22Rv1 (cell line): Measurements from ENCODE around the gene RNF112.

Experiments
- H3K27ac ChIP-seq: fragments of 450-650 bp; 2 replicates; pipeline ENCODE4 v1.5.1; 2017
- CTCF ChIP-seq: fragments of 450-650 bp; IDR thresholded peaks from 2 replicates; pipeline ENCODE4 v1.5.1; 2017; ENCODE audit warnings: mild to moderate bottlenecking
- ZFX ChIP-seq: fragments of 450-650 bp; IDR thresholded peaks from 2 replicates; pipeline ENCODE4 v1.6.1; 2017; ENCODE audit warnings: antibody characterized with exemption, borderline replicate concordance

The RNF112 gene

GRCh38 chr17:19364699-19365498 lies 46.1 kb upstream of the RNF112 start:
- TF ChIP-seq CTCF = no peak
- TF ChIP-seq ZFX = no peak

DNA sequence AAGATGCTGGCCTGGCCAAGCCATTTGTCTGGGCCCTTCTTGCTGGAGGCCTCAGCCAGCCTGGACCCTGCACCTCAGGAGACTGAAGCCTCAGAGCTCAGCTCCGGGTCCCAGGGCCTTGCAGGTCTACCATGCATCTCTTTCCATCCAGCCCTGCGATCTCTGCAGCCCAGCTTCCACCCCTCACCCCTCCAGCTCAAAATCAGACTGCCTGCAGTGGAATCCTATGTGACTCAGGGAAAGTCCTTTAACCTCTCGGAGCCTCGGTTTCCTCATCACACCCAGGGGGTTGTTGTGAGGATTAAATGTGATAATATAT lies 45.6 kb upstream of the RNF112 start:
- TF ChIP-seq ZFX = no peak
- no peak overlapping the region for H3K27ac ChIP-seq

More at GRCh38 chr17:19364699-19365498, 46.1 kb upstream of the RNF112 start:
- H3K27ac ChIP-seq = no peak overlapping the region

DNA sequence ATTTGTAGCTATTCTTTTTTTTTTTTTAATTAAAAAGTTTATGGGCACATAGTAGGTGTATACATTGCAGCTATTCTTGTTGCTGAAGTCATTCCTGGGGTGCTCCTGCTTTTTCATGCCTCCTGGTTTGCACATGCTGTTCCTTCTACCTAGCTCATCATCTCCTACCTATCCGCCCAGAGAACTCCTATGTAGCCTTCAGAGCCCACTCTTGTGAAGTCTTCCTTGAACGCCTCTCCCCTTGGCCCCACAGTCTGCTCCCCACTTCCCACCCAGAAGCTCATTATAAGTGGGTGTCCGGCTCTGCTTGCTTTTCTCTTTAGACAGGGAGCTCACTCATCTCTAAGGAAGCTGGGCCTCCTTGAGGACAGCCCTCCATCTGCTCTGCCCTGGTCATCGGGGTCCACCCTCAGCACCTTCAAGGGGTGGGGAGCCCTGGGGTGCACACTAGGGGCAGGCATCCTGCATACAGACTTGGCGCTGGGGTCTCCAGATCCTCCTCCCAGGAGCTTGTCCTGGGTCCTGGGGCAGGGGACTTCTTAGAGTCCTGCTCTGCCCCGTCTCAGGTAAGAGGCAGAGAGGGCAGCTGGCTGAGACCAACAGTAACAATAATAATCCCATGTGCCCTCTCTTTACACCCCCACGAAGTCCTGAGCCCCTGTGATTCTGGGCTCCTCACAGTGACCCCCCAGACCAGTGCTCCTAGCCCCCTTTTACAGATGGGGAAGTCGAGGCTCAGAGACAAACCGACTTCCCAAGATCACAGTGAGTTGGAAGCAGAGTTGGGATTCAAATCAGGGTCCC lies 45.0 kb upstream of the RNF112 start:
- H3K27ac ChIP-seq = no peak overlapping the region
- TF ChIP-seq CTCF (no peak), ZFX (no peak)

DNA sequence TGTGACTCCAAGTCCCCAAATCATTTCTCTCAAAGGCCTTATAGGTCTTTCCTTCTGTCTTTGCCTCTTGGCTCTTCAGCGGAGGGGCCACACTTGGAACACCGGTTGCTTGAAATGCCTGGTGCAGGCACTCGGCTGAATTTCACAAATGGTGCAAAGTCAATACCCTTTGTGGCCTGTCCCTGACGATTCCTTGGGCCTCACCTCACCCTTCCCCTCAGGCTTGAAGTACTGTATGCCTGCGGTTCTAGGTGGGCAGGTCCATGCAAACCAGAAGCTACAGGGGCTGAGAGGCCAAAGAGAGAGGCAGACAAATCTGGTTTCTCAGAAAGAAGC lies 44.4 kb upstream of the RNF112 start:
- no peak overlapping the region for H3K27ac ChIP-seq
- TF ChIP-seq ZFX (no peak), CTCF (no peak)

GRCh38 chr17:19368229-19368628 lies 42.8 kb upstream of the RNF112 start:
- H3K27ac ChIP-seq = no peak overlapping the region
- TF ChIP-seq CTCF = no peak
- no peak for TF ChIP-seq ZFX

DNA sequence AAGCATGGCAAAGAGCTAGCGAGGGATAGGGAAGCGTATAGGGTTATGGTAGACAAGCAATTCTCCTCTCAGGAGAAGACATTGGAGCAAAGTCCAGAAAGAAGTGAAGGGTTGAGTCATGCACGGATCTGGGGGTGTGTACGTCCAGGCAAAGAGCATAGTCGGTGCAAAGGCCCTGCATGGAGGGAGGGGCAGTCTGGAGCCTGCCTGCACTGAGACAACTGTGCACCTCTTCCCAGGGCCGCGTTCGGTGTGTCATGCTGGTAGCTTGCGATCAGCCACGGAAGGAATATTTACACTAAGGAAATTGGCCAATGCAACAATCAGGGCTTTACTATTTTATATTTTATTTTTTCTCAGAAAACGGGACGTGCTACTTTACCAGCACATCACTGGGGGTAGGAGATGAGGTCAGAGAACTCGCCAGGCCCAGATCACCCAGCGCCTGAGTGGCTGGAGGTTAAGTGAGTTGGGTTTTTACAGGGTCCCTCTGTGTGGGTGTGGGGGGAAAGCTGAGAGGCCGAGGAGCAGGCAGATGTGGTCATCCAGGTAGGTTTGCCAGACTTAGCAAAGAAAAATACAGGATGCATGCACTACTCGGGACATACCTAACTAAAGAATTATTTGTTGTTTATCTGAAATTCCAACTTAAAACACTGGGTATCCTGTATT lies 41.8 kb upstream of the RNF112 start:
- H3K27ac ChIP-seq = no peak overlapping the region
- TF ChIP-seq CTCF (no peak), ZFX (no peak)

- TF ChIP-seq CTCF = no peak
- TF ChIP-seq ZFX = no peak
- no peak overlapping the region for H3K27ac ChIP-seq
Measured at GRCh38 chr17:19369846-19370492, 41.1 kb upstream of the RNF112 start.
